22Rv1 (cell line): ENCODE measurements around the gene PSMA8.

Experiments
- CTCF ChIP-seq: fragments of 450-650 bp; IDR thresholded peaks from 2 replicates; pipeline ENCODE4 v1.5.1; 2017; ENCODE audit warnings: mild to moderate bottlenecking
- ZFX ChIP-seq: fragments of 450-650 bp; IDR thresholded peaks from 2 replicates; pipeline ENCODE4 v1.6.1; 2017; ENCODE audit warnings: antibody characterized with exemption, borderline replicate concordance

- TF ChIP-seq CTCF (no peak), ZFX (no peak)
These were observed 74.3 kb downstream of the PSMA8 start for GRCh38 chr18:26207937-26208336.
